GM12878 (cell line): ENCODE data around the gene PVALEF. TPM values are rescaled to one million over a fixed set of nuclear protein-coding genes. Genes with fewer than 3 reads are reported as not detected.

Experiments
- ATAC-seq: fragments of 200-7000 bp; cut with Tn5 transposase; 3 replicates; pipeline ENCODE4 v1.9.1; 2020; ENCODE audit warnings: mild to moderate bottlenecking, moderate library complexity
- BruUV-seq: library from RNA; stranded (reverse); fragments of 400-500 nt; replicated peaks from 2 replicates; lab custom pipeline; 2021; lab: Mats Ljungman, UMichigan
- CTCF ChIA-PET: fragments of 300-600 bp; sonication (Branson Sonifier 250); formaldehyde crosslinking; extraction: SDS; loops from one replicate; lab custom pipeline; 2021; ENCODE audit warnings: inconsistent platforms; lab: Yijun Ruan, JAX
- POLR2A ChIA-PET: fragments of 350-600 bp; formaldehyde crosslinking; extraction: SDS; loops from one replicate; lab custom pipeline; 2021; ENCODE audit warnings: inconsistent platforms; lab: Charles Lee
- RAD21 ChIA-PET: fragments of 300-600 bp; sonication (Branson Sonifier 250); formaldehyde crosslinking; loops from one replicate; lab custom pipeline; 2023; ENCODE audit warnings: antibody characterized with exemption; ENCODE audit not compliant: unreplicated experiment; lab: Charles Lee
- SMC1A ChIA-PET: fragments of 300-600 bp; sonication (Branson Sonifier 250); formaldehyde crosslinking; loops from one replicate; lab custom pipeline; 2023; ENCODE audit not compliant: unreplicated experiment, uncharacterized antibody; lab: Charles Lee
- DNase-seq: peaks from one replicate; pipeline ENCODE4 v3.0.0-alpha.2; 2011; ENCODE audit warnings: low read depth, low spot score
- FAIRE-seq: peaks from 3 replicates; lab custom pipeline; 2011; peaks lifted over from hg19 to GRCh38; lab: Jason Lieb, UNC
- H2AFZ ChIP-seq: 2 replicates; pipeline ENCODE4 v1.6.0; 2011; ENCODE audit warnings: low read depth, low read length, control low read depth; ENCODE audit not compliant: control insufficient read depth
- H3K27ac ChIP-seq: 2 replicates; pipeline ENCODE4 v1.5.1; 2011; ENCODE audit warnings: control low read depth; ENCODE audit not compliant: control insufficient read depth, insufficient read depth
- H3K27me3 ChIP-seq, 2 experiments: replicated peaks in 1 of 2; 2 replicates each; pipeline versions ENCODE4 v1.6.0 to v1.6.1; 2011; ENCODE audit warnings: low read length in 1 of 2; ENCODE audit not compliant: control insufficient read depth in 2 of 2, insufficient read depth in 2 of 2
- H3K36me3 ChIP-seq, 2 experiments: 2 replicates each; pipeline ENCODE4 v1.5.1; 2011; ENCODE audit warnings: low read length in 1 of 2; ENCODE audit not compliant: control insufficient read depth in 2 of 2, insufficient read depth in 2 of 2
- H3K4me1 ChIP-seq: 2 replicates; pipeline ENCODE4 v1.6.1; 2011; ENCODE audit warnings: mild to moderate bottlenecking, low read length, moderate library complexity, mixed read lengths; ENCODE audit not compliant: control insufficient read depth, insufficient read depth
- H3K4me2 ChIP-seq: 2 replicates; pipeline ENCODE4 v1.6.0; 2011; ENCODE audit warnings: control low read depth; ENCODE audit not compliant: control insufficient read depth, insufficient read depth
- H3K4me3 ChIP-seq: fragments of 200-600 bp; sonication (generic); 2 replicates; pipeline ENCODE4 v1.5.1; 2016
- H3K79me2 ChIP-seq: 2 replicates; pipeline ENCODE4 v1.6.0; 2011; ENCODE audit warnings: low read length; ENCODE audit not compliant: control insufficient read depth, insufficient read depth
- H3K9ac ChIP-seq: 2 replicates; pipeline ENCODE4 v1.8.0; 2011; ENCODE audit warnings: low read length, control low read depth, mixed read lengths; ENCODE audit not compliant: control insufficient read depth, insufficient read depth
- H3K9me3 ChIP-seq: replicated peaks from 3 replicates; pipeline ENCODE4 v1.5.1; 2011; ENCODE audit warnings: mild to moderate bottlenecking, low read length; ENCODE audit not compliant: control insufficient read depth, insufficient read depth
- H4K20me1 ChIP-seq: 2 replicates; pipeline ENCODE4 v1.6.0; 2011; ENCODE audit not compliant: control insufficient read depth, insufficient read depth
- ASH2L ChIP-seq: fragments of 300-600, 200-600 bp; sonication (generic); IDR thresholded peaks from 2 replicates; pipeline ENCODE4 v1.6.1; 2017; ENCODE audit warnings: low read depth, mild to moderate bottlenecking, borderline replicate concordance
- CBFB ChIP-seq: IDR thresholded peaks from 2 replicates; pipeline ENCODE4 v1.6.1; 2016; ENCODE audit warnings: antibody characterized with exemption, low read depth
- EZH2 ChIP-seq: IDR thresholded peaks from 2 replicates; pipeline ENCODE4 v1.6.1; 2012; ENCODE audit warnings: low read depth, mild to moderate bottlenecking, control low read depth, inconsistent platforms, low read length, borderline replicate concordance; ENCODE audit not compliant: control insufficient read depth
- NBN ChIP-seq: fragments of 450-650 bp; IDR thresholded peaks from 2 replicates; pipeline ENCODE4 v1.6.1; 2016
- NFIC ChIP-seq: IDR thresholded peaks from 2 replicates; pipeline ENCODE4 v1.6.1; 2012; ENCODE audit warnings: low read depth, mild to moderate bottlenecking, inconsistent platforms, low read length, moderate library complexity
- NFXL1 ChIP-seq: fragments of 450-650 bp; IDR thresholded peaks from 2 replicates; pipeline ENCODE4 v1.6.1; 2017; ENCODE audit warnings: antibody characterized with exemption, mild to moderate bottlenecking, borderline replicate concordance
- NFYA ChIP-seq: IDR thresholded peaks from 2 replicates; pipeline ENCODE4 v1.6.1; 2011; ENCODE audit warnings: low read depth, mild to moderate bottlenecking, low read length, improper control_type of control experiment, borderline replicate concordance
- NR2C2 ChIP-seq: IDR thresholded peaks from 2 replicates; pipeline ENCODE4 v1.6.1; 2011; ENCODE audit warnings: borderline replicate concordance, low read depth; ENCODE audit not compliant: control insufficient read depth, insufficient read length
- POLR2AphosphoS2 ChIP-seq: IDR thresholded peaks from 2 replicates; pipeline ENCODE4 v1.6.1; 2011; ENCODE audit warnings: low read depth, mild to moderate bottlenecking, low read length, improper control_type of control experiment, moderate library complexity
- RCOR1 ChIP-seq: conservative IDR thresholded peaks from 2 replicates; pipeline ENCODE4 v1.6.1; 2012; ENCODE audit warnings: low read depth, low read length, improper control_type of control experiment
- SMAD5 ChIP-seq: IDR thresholded peaks from 2 replicates; pipeline ENCODE4 v1.6.1; 2016; ENCODE audit warnings: antibody characterized with exemption, low read depth
- YY1 ChIP-seq: IDR thresholded peaks from 2 replicates; pipeline ENCODE4 v1.6.1; 2011; ENCODE audit warnings: low read depth, mild to moderate bottlenecking, low read length
- ZNF622 ChIP-seq: fragments of 450-650 bp; IDR thresholded peaks from 2 replicates; pipeline ENCODE4 v1.6.1; 2017; ENCODE audit warnings: mild to moderate bottlenecking, inconsistent platforms
- WGBS: methylation state at CpG from one replicate; pipeline ENCODE4 v1.1.6; 2016; ENCODE audit warnings: low lambda C conversion rate; ENCODE audit not compliant: insufficient replicate concordance, insufficient coverage; ENCODE audit errors: missing lambda C conversion rate; 5-methylcytosine and 5-hydroxymethylcytosine counted together
- in situ Hi-C: fragments of 300-500 bp; cut with MboI; formaldehyde crosslinking; loops from 9 replicates; pipeline ENCODE4 v1.14.3; 2018; ENCODE audit warnings: mixed read lengths
- intact Hi-C: fragments of 100-400 bp; cut with micrococcal nuclease; formaldehyde crosslinking; loops from one replicate; pipeline ENCODE4 v1.14.2; 2022; ENCODE audit not compliant: unreplicated experiment
- polyA plus RNA-seq, 11 experiments: library from polyadenylated mRNA; depleted of rRNA in 4 of 11; unstranded in 6 of 11; stranded (reverse) in 5 of 11; fragments of >200 nt; fragmentation: Nextera tagmentation in 4 of 11; fragmentation: Illumina TruSeq in 1 of 11; extraction: Ambion mirVana in 4 of 11; extraction: Trizol in 1 of 11; gene quantifications; 1 replicate in 1 of 11; 2 replicates in 10 of 11; pipeline versions ENCODE4 v1.2.1 to v1.2.3, GENCODE V29; 2011 to 2016; ENCODE audit warnings: inconsistent platforms in 2 of 11, missing spikeins in 2 of 11, low read depth in 1 of 11
- total RNA-seq, 4 experiments: library from RNA; depleted of rRNA in 3 of 4; stranded (reverse); fragments of >200 nt in 3 of 4; fragmentation: Illumina TruSeq in 1 of 4; extraction: Trizol in 1 of 4; gene quantifications; 2 replicates each; pipeline versions ENCODE4 v1.2.1 to v1.2.3, GENCODE V29; 2013 to 2021
- TF ChIP-seq, protein P1 (sequence below): fragments of 450-650 bp; IDR thresholded peaks from 2 replicates; pipeline ENCODE4 v1.6.1; 2017; ENCODE audit warnings: borderline replicate concordance
- TF ChIP-seq, protein P2 (sequence below): IDR thresholded peaks from 2 replicates; pipeline ENCODE4 v1.6.1; 2011; ENCODE audit warnings: low read depth, low read length, improper control_type of control experiment, borderline replicate concordance

The PVALEF gene
- total and polyA plus RNA-seq, 10 of the 15 experiments (the other 5 are each of a cell fraction or from before 2014, with no cell fraction given) = not detected

DNA sequence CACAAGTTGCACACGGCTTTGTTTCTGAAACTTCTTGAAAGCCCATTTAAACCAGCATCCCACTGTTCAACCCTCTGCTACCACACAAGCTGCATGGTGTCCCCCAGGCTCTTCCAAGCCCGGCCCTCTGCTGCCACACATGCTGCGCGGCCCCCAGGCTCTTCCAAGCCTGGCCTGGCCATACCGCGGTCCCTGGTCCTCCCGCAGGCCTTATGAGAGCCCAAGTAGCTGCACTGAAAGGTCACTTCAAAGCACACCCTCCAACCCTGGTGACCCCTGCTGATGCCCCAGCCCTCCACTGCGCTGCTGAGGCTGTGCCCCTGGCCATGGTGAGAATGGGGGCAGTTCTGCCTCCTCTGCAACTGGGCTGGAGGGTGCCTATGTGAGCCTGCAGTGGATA lies 25.9 kb upstream of the PVALEF start:
- H2AFZ ChIP-seq = no peak overlapping the region
- H3K27ac ChIP-seq = no peak overlapping the region
- no peak overlapping the region for H3K4me3 ChIP-seq
- no peaks in the 10 kb centered on the region for H3K4me1 ChIP-seq
- no peaks in the 10 kb centered on the region for H4K20me1 ChIP-seq
- SMC1A ChIA-PET = no interaction called here
- CTCF ChIA-PET = no interaction called here
- TF ChIP-seq EZH2 (no peak), NFYA (no peak), YY1 (no peak), NFIC (no peak), ASH2L (no peak), SMAD5 (no peak), NFXL1 (no peak), RCOR1 (no peak), ZNF622 (no peak), NR2C2 (no peak), CBFB (no peak), POLR2AphosphoS2 (no peak), NBN (no peak)
- TF ChIP-seq, protein P1, sequence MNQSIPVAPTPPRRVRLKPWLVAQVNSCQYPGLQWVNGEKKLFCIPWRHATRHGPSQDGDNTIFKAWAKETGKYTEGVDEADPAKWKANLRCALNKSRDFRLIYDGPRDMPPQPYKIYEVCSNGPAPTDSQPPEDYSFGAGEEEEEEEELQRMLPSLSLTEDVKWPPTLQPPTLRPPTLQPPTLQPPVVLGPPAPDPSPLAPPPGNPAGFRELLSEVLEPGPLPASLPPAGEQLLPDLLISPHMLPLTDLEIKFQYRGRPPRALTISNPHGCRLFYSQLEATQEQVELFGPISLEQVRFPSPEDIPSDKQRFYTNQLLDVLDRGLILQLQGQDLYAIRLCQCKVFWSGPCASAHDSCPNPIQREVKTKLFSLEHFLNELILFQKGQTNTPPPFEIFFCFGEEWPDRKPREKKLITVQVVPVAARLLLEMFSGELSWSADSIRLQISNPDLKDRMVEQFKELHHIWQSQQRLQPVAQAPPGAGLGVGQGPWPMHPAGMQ = no peak
- TF ChIP-seq, protein P2, sequence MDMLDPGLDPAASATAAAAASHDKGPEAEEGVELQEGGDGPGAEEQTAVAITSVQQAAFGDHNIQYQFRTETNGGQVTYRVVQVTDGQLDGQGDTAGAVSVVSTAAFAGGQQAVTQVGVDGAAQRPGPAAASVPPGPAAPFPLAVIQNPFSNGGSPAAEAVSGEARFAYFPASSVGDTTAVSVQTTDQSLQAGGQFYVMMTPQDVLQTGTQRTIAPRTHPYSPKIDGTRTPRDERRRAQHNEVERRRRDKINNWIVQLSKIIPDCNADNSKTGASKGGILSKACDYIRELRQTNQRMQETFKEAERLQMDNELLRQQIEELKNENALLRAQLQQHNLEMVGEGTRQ = no peak
- DNase-seq (no peak), FAIRE-seq (no peak), ATAC-seq (no peak)
- no peaks in the 10 kb centered on the region for H3K27me3 ChIP-seq
- 60% methylated on average over 8 of the region's 8 CpGs for WGBS
- no peak overlapping the region for H3K9ac ChIP-seq
- no TSS peak for BruUV-seq
- no peaks in the 10 kb centered on the region for H3K79me2 ChIP-seq
- H3K36me3 ChIP-seq = no peaks in the 10 kb centered on the region
- in situ Hi-C loops = loop anchor here (25.0 kb wide), 1 partner anchor 348 kb away; no protein-coding TSS in a partner anchor
- POLR2A ChIA-PET = no interaction called here
- RAD21 ChIA-PET = no interaction called here
- intact Hi-C loops = no loop called here
- H3K4me2 ChIP-seq = no peak overlapping the region
- H3K9me3 ChIP-seq = no peaks in the 10 kb centered on the region
